ENCODE results near the gene TWF1.
A peak's percentile ranks its signal among the peaks of the same experiment; 100 is the strongest.

TWF1 gene

DNA sequence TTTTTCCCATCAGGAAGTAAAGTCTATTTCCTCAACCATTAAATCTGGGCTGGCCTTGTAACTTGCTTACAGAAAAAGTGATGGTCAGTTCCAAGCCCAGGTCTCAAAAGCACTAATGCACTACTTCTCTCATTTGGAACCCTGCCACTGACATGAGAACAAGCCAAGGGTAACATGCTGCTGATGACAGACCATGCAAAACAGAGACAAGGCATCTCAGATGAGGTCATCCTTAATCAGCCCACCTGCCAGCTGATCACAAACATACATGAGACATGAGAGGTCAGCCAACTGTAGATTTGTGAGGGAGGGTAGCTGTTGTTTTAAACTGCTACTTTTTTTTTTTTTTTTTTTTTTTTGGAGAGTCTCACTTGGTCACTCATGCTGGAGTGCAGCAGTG lies 16.2 kb downstream of the TWF1 start:
- Histone ChIP-seq H3K9me3 (ENCODE audit: control insufficient read depth, insufficient read depth, low read depth, low read length) (no peaks in the 10 kb centered on the region), H3K36me3 (ENCODE audit: control insufficient read depth in 2 of 2, insufficient read depth in 1 of 2, low read length in 2 of 2) (peaks cover 9 to 21% of the 10 kb centered on the region in 2 experiments), H3K4me3 (ENCODE audit: low read depth, low read length) (no peak overlapping the region), H3K4me1 (ENCODE audit: control insufficient read depth, insufficient read depth, low read length) (no peaks in the 10 kb centered on the region), H3K27ac (ENCODE audit: extremely low read depth, low read depth, low read length) (no peak overlapping the region)
- ChIA-PET CTCF (interaction anchor here (0.7 to 2.0 kb wide), 3 partner anchors 10 to 30 kb away, joined by 3 to 7 read pairs (median 4); no protein-coding TSS in a partner anchor), POLR2A (interaction anchor here (0.6 to 1.0 kb wide), 3 partner anchors 16 to 57 kb away, joined by 3 to 5 read pairs (median 5); partner anchors contain the start of genes IRAK4, PUS7L and TWF1)
- TF ChIP-seq ZNF214 (tag by site-specific recombination; IDR thresholded peaks at IDR 0.05; ENCODE audit: borderline replicate concordance) (no peak), ZNF223 (tag by site-specific recombination; IDR thresholded peaks at IDR 0.05) (no peak), ZNF776 (tag by site-specific recombination; IDR thresholded peaks at IDR 0.05; ENCODE audit: borderline replicate concordance) (no peak), ZNF664 (tag by site-specific recombination; IDR thresholded peaks at IDR 0.05) (no peak), ZNF391 (tag by site-specific recombination; IDR thresholded peaks at IDR 0.05; ENCODE audit: borderline replicate concordance, low read depth) (no peak), ZNF292 (tag by site-specific recombination; IDR thresholded peaks at IDR 0.05; ENCODE audit: borderline replicate concordance, low read depth) (no peak), ZXDB (tag by site-specific recombination; IDR thresholded peaks at IDR 0.05) (no peak), KLF10 (tag by site-specific recombination; IDR thresholded peaks at IDR 0.05) (no peak), ZFP69B (tag by site-specific recombination; IDR thresholded peaks at IDR 0.05) (no peak), ZNF585B (tag by site-specific recombination; IDR thresholded peaks at IDR 0.05) (no peak), ZFP3 (tag by site-specific recombination; IDR thresholded peaks at IDR 0.05; ENCODE audit: low read depth) (no peak), GLIS2 (tag by site-specific recombination; IDR thresholded peaks at IDR 0.05) (no peak), ZNF423 (tag by site-specific recombination; IDR thresholded peaks at IDR 0.05) (no peak), WT1 (tag by site-specific recombination; IDR thresholded peaks at IDR 0.05) (no peak), SCRT1 (tag by site-specific recombination; IDR thresholded peaks at IDR 0.05; ENCODE audit: borderline replicate concordance) (no peak), GLI4 (tag by site-specific recombination; IDR thresholded peaks at IDR 0.05) (no peak), ZFHX2 (tag by site-specific recombination; conservative IDR thresholded peaks at IDR 0.05) (peak; percentile 39; the same call in 1 of the 2 replicates), KLF16 (tag by site-specific recombination; IDR thresholded peaks at IDR 0.05) (no peak)
- TF ChIP-seq, protein P1, sequence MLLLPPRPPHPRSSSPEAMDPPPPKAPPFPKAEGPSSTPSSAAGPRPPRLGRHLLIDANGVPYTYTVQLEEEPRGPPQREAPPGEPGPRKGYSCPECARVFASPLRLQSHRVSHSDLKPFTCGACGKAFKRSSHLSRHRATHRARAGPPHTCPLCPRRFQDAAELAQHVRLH (tag by site-specific recombination; IDR thresholded peaks at IDR 0.05) = no peak
- TF ChIP-seq, protein P2, sequence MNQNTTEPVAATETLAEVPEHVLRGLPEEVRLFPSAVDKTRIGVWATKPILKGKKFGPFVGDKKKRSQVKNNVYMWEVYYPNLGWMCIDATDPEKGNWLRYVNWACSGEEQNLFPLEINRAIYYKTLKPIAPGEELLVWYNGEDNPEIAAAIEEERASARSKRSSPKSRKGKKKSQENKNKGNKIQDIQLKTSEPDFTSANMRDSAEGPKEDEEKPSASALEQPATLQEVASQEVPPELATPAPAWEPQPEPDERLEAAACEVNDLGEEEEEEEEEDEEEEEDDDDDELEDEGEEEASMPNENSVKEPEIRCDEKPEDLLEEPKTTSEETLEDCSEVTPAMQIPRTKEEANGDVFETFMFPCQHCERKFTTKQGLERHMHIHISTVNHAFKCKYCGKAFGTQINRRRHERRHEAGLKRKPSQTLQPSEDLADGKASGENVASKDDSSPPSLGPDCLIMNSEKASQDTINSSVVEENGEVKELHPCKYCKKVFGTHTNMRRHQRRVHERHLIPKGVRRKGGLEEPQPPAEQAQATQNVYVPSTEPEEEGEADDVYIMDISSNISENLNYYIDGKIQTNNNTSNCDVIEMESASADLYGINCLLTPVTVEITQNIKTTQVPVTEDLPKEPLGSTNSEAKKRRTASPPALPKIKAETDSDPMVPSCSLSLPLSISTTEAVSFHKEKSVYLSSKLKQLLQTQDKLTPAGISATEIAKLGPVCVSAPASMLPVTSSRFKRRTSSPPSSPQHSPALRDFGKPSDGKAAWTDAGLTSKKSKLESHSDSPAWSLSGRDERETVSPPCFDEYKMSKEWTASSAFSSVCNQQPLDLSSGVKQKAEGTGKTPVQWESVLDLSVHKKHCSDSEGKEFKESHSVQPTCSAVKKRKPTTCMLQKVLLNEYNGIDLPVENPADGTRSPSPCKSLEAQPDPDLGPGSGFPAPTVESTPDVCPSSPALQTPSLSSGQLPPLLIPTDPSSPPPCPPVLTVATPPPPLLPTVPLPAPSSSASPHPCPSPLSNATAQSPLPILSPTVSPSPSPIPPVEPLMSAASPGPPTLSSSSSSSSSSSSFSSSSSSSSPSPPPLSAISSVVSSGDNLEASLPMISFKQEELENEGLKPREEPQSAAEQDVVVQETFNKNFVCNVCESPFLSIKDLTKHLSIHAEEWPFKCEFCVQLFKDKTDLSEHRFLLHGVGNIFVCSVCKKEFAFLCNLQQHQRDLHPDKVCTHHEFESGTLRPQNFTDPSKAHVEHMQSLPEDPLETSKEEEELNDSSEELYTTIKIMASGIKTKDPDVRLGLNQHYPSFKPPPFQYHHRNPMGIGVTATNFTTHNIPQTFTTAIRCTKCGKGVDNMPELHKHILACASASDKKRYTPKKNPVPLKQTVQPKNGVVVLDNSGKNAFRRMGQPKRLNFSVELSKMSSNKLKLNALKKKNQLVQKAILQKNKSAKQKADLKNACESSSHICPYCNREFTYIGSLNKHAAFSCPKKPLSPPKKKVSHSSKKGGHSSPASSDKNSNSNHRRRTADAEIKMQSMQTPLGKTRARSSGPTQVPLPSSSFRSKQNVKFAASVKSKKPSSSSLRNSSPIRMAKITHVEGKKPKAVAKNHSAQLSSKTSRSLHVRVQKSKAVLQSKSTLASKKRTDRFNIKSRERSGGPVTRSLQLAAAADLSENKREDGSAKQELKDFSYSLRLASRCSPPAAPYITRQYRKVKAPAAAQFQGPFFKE (tag by site-specific recombination; IDR thresholded peaks at IDR 0.05; ENCODE audit: borderline replicate concordance) = no peak
- TF ChIP-seq, protein P3, sequence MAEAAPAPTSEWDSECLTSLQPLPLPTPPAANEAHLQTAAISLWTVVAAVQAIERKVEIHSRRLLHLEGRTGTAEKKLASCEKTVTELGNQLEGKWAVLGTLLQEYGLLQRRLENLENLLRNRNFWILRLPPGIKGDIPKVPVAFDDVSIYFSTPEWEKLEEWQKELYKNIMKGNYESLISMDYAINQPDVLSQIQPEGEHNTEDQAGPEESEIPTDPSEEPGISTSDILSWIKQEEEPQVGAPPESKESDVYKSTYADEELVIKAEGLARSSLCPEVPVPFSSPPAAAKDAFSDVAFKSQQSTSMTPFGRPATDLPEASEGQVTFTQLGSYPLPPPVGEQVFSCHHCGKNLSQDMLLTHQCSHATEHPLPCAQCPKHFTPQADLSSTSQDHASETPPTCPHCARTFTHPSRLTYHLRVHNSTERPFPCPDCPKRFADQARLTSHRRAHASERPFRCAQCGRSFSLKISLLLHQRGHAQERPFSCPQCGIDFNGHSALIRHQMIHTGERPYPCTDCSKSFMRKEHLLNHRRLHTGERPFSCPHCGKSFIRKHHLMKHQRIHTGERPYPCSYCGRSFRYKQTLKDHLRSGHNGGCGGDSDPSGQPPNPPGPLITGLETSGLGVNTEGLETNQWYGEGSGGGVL (tag by site-specific recombination; IDR thresholded peaks at IDR 0.05) = peak; percentile 53
- TF ChIP-seq, protein P4, sequence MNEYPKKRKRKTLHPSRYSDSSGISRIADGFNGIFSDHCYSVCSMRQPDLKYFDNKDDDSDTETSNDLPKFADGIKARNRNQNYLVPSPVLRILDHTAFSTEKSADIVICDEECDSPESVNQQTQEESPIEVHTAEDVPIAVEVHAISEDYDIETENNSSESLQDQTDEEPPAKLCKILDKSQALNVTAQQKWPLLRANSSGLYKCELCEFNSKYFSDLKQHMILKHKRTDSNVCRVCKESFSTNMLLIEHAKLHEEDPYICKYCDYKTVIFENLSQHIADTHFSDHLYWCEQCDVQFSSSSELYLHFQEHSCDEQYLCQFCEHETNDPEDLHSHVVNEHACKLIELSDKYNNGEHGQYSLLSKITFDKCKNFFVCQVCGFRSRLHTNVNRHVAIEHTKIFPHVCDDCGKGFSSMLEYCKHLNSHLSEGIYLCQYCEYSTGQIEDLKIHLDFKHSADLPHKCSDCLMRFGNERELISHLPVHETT (tag by site-specific recombination; IDR thresholded peaks at IDR 0.05) = no peak
- TF ChIP-seq, protein P5, sequence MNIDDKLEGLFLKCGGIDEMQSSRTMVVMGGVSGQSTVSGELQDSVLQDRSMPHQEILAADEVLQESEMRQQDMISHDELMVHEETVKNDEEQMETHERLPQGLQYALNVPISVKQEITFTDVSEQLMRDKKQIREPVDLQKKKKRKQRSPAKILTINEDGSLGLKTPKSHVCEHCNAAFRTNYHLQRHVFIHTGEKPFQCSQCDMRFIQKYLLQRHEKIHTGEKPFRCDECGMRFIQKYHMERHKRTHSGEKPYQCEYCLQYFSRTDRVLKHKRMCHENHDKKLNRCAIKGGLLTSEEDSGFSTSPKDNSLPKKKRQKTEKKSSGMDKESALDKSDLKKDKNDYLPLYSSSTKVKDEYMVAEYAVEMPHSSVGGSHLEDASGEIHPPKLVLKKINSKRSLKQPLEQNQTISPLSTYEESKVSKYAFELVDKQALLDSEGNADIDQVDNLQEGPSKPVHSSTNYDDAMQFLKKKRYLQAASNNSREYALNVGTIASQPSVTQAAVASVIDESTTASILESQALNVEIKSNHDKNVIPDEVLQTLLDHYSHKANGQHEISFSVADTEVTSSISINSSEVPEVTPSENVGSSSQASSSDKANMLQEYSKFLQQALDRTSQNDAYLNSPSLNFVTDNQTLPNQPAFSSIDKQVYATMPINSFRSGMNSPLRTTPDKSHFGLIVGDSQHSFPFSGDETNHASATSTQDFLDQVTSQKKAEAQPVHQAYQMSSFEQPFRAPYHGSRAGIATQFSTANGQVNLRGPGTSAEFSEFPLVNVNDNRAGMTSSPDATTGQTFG (tag by site-specific recombination; IDR thresholded peaks at IDR 0.05; ENCODE audit: borderline replicate concordance) = no peak
- TF ChIP-seq, protein P6, sequence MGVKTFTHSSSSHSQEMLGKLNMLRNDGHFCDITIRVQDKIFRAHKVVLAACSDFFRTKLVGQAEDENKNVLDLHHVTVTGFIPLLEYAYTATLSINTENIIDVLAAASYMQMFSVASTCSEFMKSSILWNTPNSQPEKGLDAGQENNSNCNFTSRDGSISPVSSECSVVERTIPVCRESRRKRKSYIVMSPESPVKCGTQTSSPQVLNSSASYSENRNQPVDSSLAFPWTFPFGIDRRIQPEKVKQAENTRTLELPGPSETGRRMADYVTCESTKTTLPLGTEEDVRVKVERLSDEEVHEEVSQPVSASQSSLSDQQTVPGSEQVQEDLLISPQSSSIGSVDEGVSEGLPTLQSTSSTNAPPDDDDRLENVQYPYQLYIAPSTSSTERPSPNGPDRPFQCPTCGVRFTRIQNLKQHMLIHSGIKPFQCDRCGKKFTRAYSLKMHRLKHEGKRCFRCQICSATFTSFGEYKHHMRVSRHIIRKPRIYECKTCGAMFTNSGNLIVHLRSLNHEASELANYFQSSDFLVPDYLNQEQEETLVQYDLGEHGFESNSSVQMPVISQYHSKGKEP (tag by site-specific recombination; IDR thresholded peaks at IDR 0.05) = no peak
